Spleen (tissue), 7 donors: Measurements from ENCODE around the gene TYW3.

Experiments
- CTCF ChIP-seq, 11 experiments: fragments of 200-600 bp in 7 of 11; fragments of 450-650 bp in 4 of 11; sonication (generic) in 4 of 11; IDR thresholded peaks in 8 of 11; conservative IDR thresholded peaks in 3 of 11; 1 replicate in 7 of 11; 2 replicates in 4 of 11; pipeline versions ENCODE4 v1.4.0 to v1.8.0; 2016 to 2021; ENCODE audit warnings: antibody characterized with exemption in 11 of 11, inconsistent platforms in 4 of 11, mild to moderate bottlenecking in 1 of 11
- POLR2A ChIP-seq, 3 donors: fragments of 450-650 bp; IDR thresholded peaks; one replicate each; pipeline ENCODE4 v1.5.1; 2017; ENCODE audit warnings: antibody characterized with exemption in 3 of 3, mild to moderate bottlenecking in 1 of 3
- donor health status: DM: no; HTN: no; CAD: no; lungs with moderate emphysema.
- donor health status: DM: no; HTN: no; CAD: no.
- donor health status: DM: no; HTN: no; CAD: no.

- TF ChIP-seq CTCF (IDR thresholded peaks at IDR 0.05 in 8 of 11, conservative IDR thresholded peaks at IDR 0.05 in 3 of 11) (no peak), POLR2A (IDR thresholded peaks at IDR 0.05) (no peak)
Measured at GRCh38 chr1:74755475-74755874, 22.5 kb downstream of the TYW3 start.
